Activated naive CD4-positive, alpha-beta T cell treated with Interleukin-2 at 50 U/mL for 16 hours (primary cell): ENCODE results near the gene PACS2.
"Not testable (repeated sequence)": the region's sequence is repeated elsewhere in the genome, so short reads cannot be mapped to it uniquely, and the experiment has no call there.

Experiments
- DNase-seq: peaks from one replicate; pipeline ENCODE4 v3.0.0-alpha.2; 2020

PACS2 gene

GRCh38 chr14:105334383-105335230, 20.1 kb downstream of the PACS2 start:
- no peak for DNase-seq

GRCh38 chr14:105335231-105335542, 20.6 kb downstream of the PACS2 start:
- DNase-seq: not testable (repeated sequence)

GRCh38 chr14:105335735-105336476, 21.4 kb downstream of the PACS2 start:
- no peak for DNase-seq

- DNase-seq: no peak
These were observed 22.1 kb downstream of the PACS2 start for GRCh38 chr14:105336477-105337287.

GRCh38 chr14:105337433-105337832, 22.9 kb downstream of the PACS2 start:
- DNase-seq: no peak

- DNase-seq: no peak
These were observed 23.6 kb downstream of the PACS2 start for GRCh38 chr14:105337966-105338741.

GRCh38 chr14:105340821-105341733, 26.5 kb downstream of the PACS2 start:
- DNase-seq: no peak

- DNase-seq: no peak
These were observed 28.6 kb downstream of the PACS2 start for GRCh38 chr14:105343194-105343593.

- no peak for DNase-seq
These were observed 31.6 kb downstream of the PACS2 start for GRCh38 chr14:105346200-105346533.

- no peak for DNase-seq
These were observed 32.5 kb downstream of the PACS2 start for GRCh38 chr14:105346876-105347586.

- no peak for DNase-seq
These were observed 33.0 kb downstream of the PACS2 start for GRCh38 chr14:105347587-105347968.

- DNase-seq: no peak
These were observed 33.8 kb downstream of the PACS2 start for GRCh38 chr14:105348169-105348944.

- no peak for DNase-seq
These were observed 34.6 kb downstream of the PACS2 start for GRCh38 chr14:105348945-105349699.

- DNase-seq: no peak
These were observed 35.4 kb downstream of the PACS2 start for GRCh38 chr14:105349992-105350391.

- no peak for DNase-seq
These were observed 36.1 kb downstream of the PACS2 start for GRCh38 chr14:105350450-105351244.

GRCh38 chr14:105351410-105351809, 36.9 kb downstream of the PACS2 start:
- DNase-seq: no peak

- DNase-seq: peak; percentile 88
These were observed 37.6 kb downstream of the PACS2 start for GRCh38 chr14:105351920-105352851.
